ENCODE measurements around the gene BBC3. TPM values are rescaled to one million over a fixed set of nuclear protein-coding genes. Genes with fewer than 3 reads are reported as not detected.
"Not testable (repeated sequence)": the region's sequence is repeated elsewhere in the genome, so short reads cannot be mapped to it uniquely, and the experiment has no call there.

Gene BBC3
- total RNA-seq, 2 donors from 2014 or later, result 1.3 to 11.4 TPM

GRCh38 chr19:47268028-47268427 is 37.0 kb upstream of the BBC3 start:
- no peaks in the 10 kb centered on the region for H3K27me3 ChIP-seq
- H3K9me3 ChIP-seq, result no peaks in the 10 kb centered on the region
- H3K4me1 ChIP-seq, result peaks cover 25% of the 10 kb centered on the region
- no peak overlapping the region for H3K4me3 ChIP-seq
- H3K27ac ChIP-seq, result no peak overlapping the region
- DNase-seq (no peak), ATAC-seq (no peak)
- peaks cover 16 to 35% of the 10 kb centered on the region in 2 donors for H3K36me3 ChIP-seq (replicated peaks in 1 of 2; ENCODE audit: insufficient read depth in 1 of 2, low read depth in 2 of 2)
- no peak for TF ChIP-seq POLR2A (IDR thresholded peaks at IDR 0.05)
- no peak for TF ChIP-seq CTCF (IDR thresholded peaks at IDR 0.05)
- WGBS, 2 donors, result 74 to 88% methylated on average over 6 of the region's 6 CpGs
- intact Hi-C loops (cut with DNase I), result no loop called here

- peak overlapping the region in 3 of 4 donors; percentile 17 to 46 (median 32) for H3K27ac ChIP-seq
- no peaks in the 10 kb centered on the region for H3K9me3 ChIP-seq
- intact Hi-C loops (cut with DNase I), result no loop called here
- H3K4me3 ChIP-seq, result no peak overlapping the region
- H3K4me1 ChIP-seq, result peaks cover 23% of the 10 kb centered on the region
- no peak for ATAC-seq
- TF ChIP-seq CTCF (IDR thresholded peaks at IDR 0.05) (no peak), POLR2A (IDR thresholded peaks at IDR 0.05) (peak in 1 of 3 donors; percentile 8)
- H3K36me3 ChIP-seq (replicated peaks in 1 of 2; ENCODE audit: insufficient read depth in 1 of 2, low read depth in 2 of 2), result peaks cover 16 to 35% of the 10 kb centered on the region in 2 donors
- H3K27me3 ChIP-seq, result no peaks in the 10 kb centered on the region
- peak in 3 of 4 donors; percentile 72 to 80 (median 80) for DNase-seq
- 50 to 84% methylated on average over 10 to 14 of the region's 14 CpGs for WGBS, 2 donors
Measured at GRCh38 chr19:47267350-47267759, 36.4 kb upstream of the BBC3 start.

GRCh38 chr19:47266401-47266941 is 35.5 kb upstream of the BBC3 start:
- 90 to 93% methylated on average over 16 to 21 of the region's 21 CpGs for WGBS, 2 donors
- Histone ChIP-seq H3K27me3 (no peaks in the 10 kb centered on the region), H3K27ac (peak overlapping the region in 2 of 4 donors; percentile 17 to 46), H3K4me1 (peaks cover 26% of the 10 kb centered on the region), H3K4me3 (no peak overlapping the region), H3K9me3 (no peaks in the 10 kb centered on the region), H3K36me3 (replicated peaks in 1 of 2; ENCODE audit: insufficient read depth in 1 of 2, low read depth in 2 of 2) (peaks cover 16 to 35% of the 10 kb centered on the region in 2 donors)
- ATAC-seq, result no peak
- intact Hi-C loops (cut with DNase I), result no loop called here
- TF ChIP-seq POLR2A (IDR thresholded peaks at IDR 0.05), result no peak
- DNase-seq, result no peak

- no peak overlapping the region for H3K27ac ChIP-seq
- DNase-seq (no peak), ATAC-seq (no peak)
- H3K36me3 ChIP-seq (replicated peaks in 1 of 2; ENCODE audit: insufficient read depth in 1 of 2, low read depth in 2 of 2), result peaks cover 16 to 23% of the 10 kb centered on the region in 2 donors
- peaks cover 44% of the 10 kb centered on the region for H3K4me1 ChIP-seq
- WGBS, 2 donors, result 86 to 90% methylated on average over 24 to 29 of the region's 30 CpGs
- no peak overlapping the region for H3K4me3 ChIP-seq
- TF ChIP-seq CTCF (IDR thresholded peaks at IDR 0.05), result no peak
- TF ChIP-seq POLR2A (IDR thresholded peaks at IDR 0.05), result no peak
- intact Hi-C loops (cut with DNase I), result no loop called here
- H3K27me3 ChIP-seq, result no peaks in the 10 kb centered on the region
- H3K9me3 ChIP-seq, result no peaks in the 10 kb centered on the region
Measured at GRCh38 chr19:47264629-47265028, 33.6 kb upstream of the BBC3 start.

GRCh38 chr19:47261946-47262793 is 31.2 kb upstream of the BBC3 start:
- H3K4me3 ChIP-seq; H3K27me3 ChIP-seq; H3K9me3 ChIP-seq; intact Hi-C loops (cut with DNase I): not testable (repeated sequence)
- 36 to 45% methylated on average over 12 to 14 of the region's 14 CpGs for WGBS, 2 donors
- peak in 1 of 3 donors; percentile 21 for TF ChIP-seq POLR2A (IDR thresholded peaks at IDR 0.05)
- Histone ChIP-seq H3K36me3 (replicated peaks in 1 of 2; ENCODE audit: insufficient read depth in 1 of 2, low read depth in 2 of 2) (peaks cover 5 to 22% of the 10 kb centered on the region in 2 donors), H3K4me1 (peaks cover 60% of the 10 kb centered on the region), H3K27ac (peak overlapping the region; percentile 76 to 97 (median 94))
- DNase-seq, result peak; percentile 78 to 87 (median 84)
- peak; percentile 76 for ATAC-seq

Measured in body of pancreas (tissue), 4 donors.